Measurements from ENCODE around the gene DNAJC11.

DNAJC11 gene

DNA sequence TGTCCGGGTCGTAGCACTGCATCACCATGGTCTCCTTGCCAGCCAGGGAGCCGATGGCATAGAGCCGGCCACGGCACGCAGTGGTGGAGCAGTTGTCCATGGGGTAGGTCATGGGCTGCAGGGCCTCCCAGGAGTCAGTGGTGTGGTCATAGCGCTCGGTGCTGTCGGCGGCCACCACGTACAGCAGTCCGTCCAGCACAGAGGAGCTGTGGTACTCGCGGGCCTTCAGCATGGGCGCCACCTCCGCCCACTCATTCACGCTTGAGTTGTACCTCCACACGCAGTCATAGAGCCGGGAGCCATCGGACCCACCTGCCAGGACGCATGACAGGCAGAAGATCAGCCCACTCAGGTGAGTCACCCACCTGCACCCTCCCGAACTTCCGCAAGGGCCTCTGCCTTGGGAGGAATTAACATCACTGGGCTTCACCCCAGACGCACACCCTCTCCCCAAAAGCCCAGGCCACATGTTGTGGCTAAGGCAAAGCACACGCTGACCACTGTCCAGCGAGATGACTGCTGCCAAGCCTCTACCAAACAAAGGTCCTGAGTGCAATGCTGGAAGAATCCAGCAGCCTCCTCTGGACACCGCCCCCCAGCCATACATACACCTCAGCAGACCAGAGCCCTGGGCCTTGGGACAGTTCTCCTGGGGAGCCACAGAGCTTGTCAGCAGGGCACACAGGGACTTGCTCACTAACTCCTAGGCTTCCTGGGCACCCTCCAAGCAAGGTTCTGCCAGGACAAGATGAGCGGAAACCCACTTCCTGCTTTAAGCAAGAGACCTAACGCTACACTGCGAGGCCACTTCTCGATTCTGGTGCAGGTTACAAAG is 102.3 kb downstream of the DNAJC11 start:
- peak; percentile 86 for DNase-seq

- no peak for DNase-seq
Measured at GRCh38 chr1:6597777-6598131, 103.9 kb downstream of the DNAJC11 start.

DNA sequence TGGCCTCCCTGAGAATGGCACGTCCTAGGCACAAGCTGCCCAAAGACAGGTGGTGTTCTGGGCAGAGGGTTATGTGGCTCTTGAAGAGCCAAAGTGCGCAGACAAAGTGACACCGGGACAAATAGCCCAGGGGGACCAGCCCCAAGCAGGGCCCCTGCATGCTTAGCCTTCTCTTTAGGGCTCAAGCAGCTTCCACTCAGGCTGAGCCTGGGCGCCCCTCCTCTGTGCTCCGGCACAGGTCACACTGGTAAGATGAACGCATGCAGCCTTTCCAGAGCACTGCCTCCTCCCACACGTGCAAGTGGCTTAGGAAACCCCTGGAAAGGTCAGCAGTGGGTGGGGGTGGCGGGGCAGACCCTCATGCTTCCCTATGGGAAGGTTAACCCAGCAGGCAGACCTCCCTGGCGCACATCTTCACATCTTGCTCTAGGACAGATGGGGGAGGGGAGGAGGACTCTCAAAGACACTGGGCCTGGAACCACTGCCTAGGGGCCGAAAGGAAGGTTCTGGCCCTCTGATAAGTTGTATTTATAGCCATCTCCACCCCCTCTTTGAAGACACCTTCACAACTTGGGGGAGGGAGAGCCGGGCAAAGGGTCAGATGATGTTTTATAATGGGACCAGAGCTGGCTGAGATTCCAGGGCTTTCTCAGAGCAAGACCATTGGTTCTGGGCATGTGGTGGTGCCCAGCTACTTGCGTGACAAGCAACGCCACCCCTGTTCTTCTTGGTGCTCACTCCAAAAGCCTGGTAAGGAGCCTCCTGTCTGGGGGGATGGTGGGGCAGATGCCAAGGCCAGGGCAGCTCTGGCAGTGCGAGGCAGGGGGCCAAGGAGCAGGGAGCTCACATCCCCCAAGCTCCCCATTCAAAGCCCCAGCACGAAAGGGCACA is 104.5 kb downstream of the DNAJC11 start:
- DNase-seq: no peak

DNA sequence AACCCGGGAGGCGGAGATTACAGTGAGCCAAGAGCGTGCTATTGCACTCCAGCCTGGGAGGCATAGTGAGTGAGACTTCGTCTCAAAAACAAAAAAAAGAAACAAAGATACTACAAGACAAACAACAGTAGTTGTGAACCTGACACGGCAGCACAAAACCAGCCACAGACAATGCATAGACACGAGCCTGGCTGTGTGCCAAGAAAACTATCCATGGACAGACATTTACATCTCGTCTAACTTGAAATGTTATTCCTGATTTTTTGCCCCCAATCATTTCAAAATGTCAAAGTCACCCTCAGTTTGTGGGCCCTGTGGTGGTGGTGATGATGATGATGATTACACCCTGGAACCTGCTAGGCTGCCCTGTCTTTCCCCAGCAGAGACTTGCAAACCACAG is 105.3 kb downstream of the DNAJC11 start:
- no peak for DNase-seq

DNA sequence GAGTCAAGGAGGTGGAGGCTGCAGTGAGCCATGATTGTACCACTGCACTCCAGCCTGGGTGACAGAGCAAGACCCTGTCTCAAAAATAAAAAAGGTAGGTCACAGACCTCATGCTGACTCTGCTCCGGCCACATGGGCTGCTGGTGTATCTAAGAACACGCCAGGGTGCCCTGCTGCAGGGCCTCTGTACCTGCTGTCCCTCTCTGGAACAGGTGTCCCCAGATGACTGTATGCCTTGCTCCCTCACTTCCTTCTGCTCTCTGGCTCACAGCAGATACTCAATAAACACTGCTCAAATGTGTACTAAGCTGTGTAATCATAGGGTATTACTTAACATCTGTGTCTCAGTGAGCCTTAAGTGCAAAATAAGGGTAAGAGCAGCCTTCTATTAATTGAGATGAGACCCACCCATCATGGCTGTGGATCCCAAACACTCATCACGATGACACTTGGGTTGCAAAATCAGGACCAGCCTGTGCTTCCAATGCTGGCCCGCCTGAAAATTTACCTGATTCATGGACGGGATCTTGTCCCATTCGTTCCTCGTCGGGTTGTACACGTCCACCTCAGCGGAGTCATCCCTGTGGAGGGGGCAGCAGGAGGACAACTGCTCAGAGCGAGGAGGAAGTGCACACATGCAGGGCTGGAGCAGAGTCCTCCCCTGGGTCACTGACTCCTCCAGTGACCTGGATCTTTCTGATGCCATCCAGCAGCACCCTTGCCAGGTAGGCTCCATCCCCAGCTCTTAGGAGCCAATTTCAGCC is 106.5 kb downstream of the DNAJC11 start:
- DNase-seq: no peak

- DNase-seq: no peak
Measured at GRCh38 chr1:6593810-6594209, 107.8 kb downstream of the DNAJC11 start.

- DNase-seq: no peak
Measured at GRCh38 chr1:6592865-6593593, 108.6 kb downstream of the DNAJC11 start.

DNA sequence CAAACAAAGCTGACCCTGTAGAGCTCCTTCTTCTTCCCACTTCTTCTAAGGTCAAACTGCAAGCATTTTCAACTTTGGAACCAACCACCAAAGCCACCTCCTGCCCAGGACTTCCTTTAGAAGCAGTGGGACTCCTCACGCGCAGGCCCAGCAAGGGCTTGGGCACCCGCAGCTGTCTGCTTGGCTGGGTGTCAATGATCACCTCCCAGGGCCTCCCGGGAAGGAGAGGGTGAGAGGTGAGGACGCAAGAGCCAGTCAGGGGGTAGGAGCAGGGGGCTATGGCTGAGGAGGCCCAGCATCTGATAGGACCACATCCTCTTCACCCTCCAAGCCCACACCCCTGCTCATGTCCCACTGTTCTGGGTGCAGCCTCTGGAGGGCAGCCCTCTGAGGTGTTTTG is 109.2 kb downstream of the DNAJC11 start:
- DNase-seq: no peak

DNA sequence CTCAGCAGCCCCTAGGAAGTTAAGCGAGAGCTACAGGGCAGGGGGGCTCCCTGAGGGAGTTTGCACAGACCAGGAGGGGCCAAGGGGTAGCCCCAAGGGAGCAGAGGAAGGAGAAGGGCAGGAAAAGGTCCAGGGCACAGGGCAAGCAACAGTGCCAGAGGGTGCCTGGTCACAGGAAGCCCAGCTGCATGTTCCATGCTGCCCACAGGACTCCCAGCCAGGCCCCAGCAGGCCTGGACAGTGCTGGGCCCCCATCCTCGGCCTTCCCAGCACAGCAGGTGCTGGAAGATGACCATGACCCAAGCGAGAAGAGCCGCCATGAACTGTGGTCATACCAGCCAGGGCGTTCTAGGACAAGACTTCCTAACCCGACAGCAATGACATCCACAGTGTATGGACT is 110.0 kb downstream of the DNAJC11 start:
- no peak for DNase-seq

DNA sequence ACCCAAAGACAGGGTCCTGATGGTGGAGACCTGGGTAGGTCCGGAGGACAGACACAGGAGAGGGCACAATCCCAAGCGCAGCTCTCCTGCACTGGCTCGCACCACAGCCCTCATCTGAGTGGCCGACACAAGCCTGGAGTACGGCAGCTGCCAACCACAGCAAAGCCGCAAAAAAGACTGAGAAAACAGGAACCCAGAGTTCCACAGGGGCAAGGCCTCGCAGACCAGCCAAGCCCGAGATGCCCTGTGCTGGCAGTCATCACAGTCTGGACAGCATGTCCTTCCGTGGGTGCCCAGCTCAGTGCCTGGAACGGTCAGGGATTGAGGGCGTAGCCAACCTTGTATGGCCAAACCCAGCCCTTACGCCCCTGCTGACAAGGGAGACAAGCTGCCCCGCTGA is 110.4 kb downstream of the DNAJC11 start:
- peak; percentile 87 for DNase-seq

GRCh38 chr1:6590046-6590445 is 111.6 kb downstream of the DNAJC11 start:
- no peak for DNase-seq

- DNase-seq: no peak
Measured at GRCh38 chr1:6588893-6589520, 112.6 kb downstream of the DNAJC11 start.

DNA sequence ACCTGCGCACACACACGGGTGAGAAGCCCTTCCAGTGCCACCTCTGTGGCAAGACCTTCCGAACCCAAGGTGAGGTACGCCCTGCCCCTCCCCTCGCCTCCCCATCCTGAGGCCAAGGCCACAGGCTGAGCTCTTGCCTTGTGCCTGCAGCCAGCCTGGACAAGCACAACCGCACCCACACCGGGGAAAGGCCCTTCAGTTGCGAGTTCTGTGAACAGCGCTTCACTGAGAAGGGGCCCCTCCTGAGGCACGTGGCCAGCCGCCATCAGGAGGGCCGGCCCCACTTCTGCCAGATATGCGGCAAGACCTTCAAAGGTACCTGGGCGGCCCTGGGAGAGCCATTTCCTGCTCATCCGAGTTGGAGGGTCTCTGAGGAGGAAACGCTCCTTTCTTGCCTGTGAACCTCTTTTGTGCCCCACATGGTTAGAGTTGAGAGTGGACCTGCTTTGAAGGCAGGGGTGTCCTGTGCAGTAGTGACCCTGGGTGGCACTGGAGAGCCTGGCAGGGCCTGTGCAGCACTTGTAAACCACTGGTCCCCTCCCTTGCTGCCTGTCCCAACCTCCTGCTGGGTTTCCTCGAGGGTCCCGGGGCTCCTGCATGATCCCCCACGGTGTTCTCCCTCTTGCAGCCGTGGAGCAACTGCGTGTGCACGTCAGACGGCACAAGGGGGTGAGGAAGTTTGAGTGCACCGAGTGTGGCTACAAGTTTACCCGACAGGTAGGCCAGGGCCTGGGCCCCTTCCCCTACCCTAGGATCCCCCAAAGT is 113.3 kb downstream of the DNAJC11 start:
- no peak for DNase-seq

DNA sequence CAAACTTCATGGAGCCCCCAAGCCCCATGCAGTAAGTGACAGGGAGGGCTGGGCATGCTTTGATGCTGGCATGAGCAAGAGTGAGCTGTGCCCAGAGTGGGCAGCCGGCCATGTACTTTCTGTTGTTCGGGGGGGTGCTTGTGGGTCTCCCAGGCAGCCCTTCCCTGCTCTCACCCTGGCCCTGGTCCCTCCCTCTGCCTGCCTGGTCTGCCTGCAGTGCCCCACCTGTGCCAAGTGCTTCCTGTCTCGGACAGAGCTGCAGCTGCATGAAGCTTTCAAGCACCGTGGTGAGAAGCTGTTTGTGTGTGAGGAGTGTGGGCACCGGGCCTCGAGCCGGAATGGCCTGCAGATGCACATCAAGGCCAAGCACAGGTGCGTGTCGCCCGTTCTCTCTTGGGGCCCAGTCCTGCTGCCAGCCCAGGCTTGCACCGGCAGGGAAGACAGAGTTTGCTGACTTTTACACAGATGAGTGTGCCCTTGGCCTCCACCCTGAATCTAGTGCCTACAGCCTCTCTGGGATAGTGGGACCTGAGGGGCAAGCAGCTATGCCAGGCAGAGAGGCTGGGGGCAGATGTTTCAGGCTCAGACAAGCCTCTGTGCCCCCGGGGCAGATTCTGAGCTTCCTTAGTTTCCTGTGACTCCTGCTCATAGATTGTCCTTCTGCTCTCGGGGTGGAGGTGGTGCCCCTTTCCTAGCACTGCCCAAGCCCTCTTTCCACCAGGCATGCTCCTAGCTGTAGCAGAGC is 114.2 kb downstream of the DNAJC11 start:
- DNase-seq: no peak

GRCh38 chr1:6586404-6586816 is 115.2 kb downstream of the DNAJC11 start:
- DNase-seq: no peak

- no peak for DNase-seq
Measured at GRCh38 chr1:6585841-6586240, 115.8 kb downstream of the DNAJC11 start.

GRCh38 chr1:6585081-6585722 is 116.4 kb downstream of the DNAJC11 start:
- DNase-seq: no peak

Measured in hematopoietic multipotent progenitor cell treated with erythropoietin and hydrocortisone succinate and interleukin-3 and kit ligand, for 4 days (in vitro differentiated cells).